HCT116 (cell line): ENCODE results near the gene MLYCD. TPM values are rescaled to one million over a fixed set of nuclear protein-coding genes. Genes with fewer than 3 reads are reported as not detected.

Experiments used
- ATAC-seq: fragments of 200-7000 bp; cut with Tn5 transposase; 2 replicates; pipeline ENCODE4 v1.9.1; 2020; ENCODE audit warnings: mild to moderate bottlenecking, moderate library complexity
- BruUV-seq: library from RNA; stranded (reverse); fragments of 400-500 nt; replicated peaks from 2 replicates; lab custom pipeline; 2021; lab: Mats Ljungman, UMichigan
- CTCF ChIA-PET: fragments of 300-600 bp; sonication (Branson Sonifier 250); formaldehyde crosslinking; loops from one replicate; lab custom pipeline; 2021; ENCODE audit warnings: antibody characterized with exemption; lab: Charles Lee
- POLR2A ChIA-PET: fragments of 300-600, 350-600 bp; sonication (Branson Sonifier 250); formaldehyde crosslinking; loops from one replicate; lab custom pipeline; 2021; ENCODE audit warnings: antibody characterized with exemption; lab: Charles Lee
- RAD21 ChIA-PET, 2 experiments: fragments of 300-600 bp; sonication (Branson Sonifier 250); formaldehyde crosslinking; loops; one replicate each; lab custom pipeline; 2023; ENCODE audit warnings: low total read pairs in 2 of 2; ENCODE audit not compliant: uncharacterized antibody in 2 of 2, unreplicated experiment in 2 of 2, low non-redundant PET in 1 of 2; lab: Charles Lee
- DNase-seq: peaks from one replicate; pipeline ENCODE4 v3.0.0-alpha.2; 2010; ENCODE audit warnings: low read depth, low spot score
- H2AFZ ChIP-seq: fragments of 200-600 bp; shearing (Covaris generic), sonication (generic); 2 replicates; pipeline ENCODE4 v1.6.1; 2017; ENCODE audit warnings: low read depth, mixed run types, mixed read lengths, antibody characterized with exemption, low read length; ENCODE audit not compliant: poor library complexity, severe bottlenecking
- H3K27ac ChIP-seq: 2 replicates; pipeline ENCODE4 v1.5.1; 2012; ENCODE audit warnings: low read depth, low read length
- H3K27me3 ChIP-seq: fragments of 200-600 bp; sonication (generic); 2 replicates; pipeline ENCODE4 v1.6.1; 2016; ENCODE audit warnings: mixed run types, low read length, mixed read lengths; ENCODE audit not compliant: insufficient read depth
- H3K36me3 ChIP-seq, 2 experiments: fragments of 200-500 bp in 1 of 2; fragments of 200-600 bp in 1 of 2; sonication (Bioruptor generic) in 1 of 2; sonication (generic) in 1 of 2; 2 replicates each; pipeline versions ENCODE4 v1.5.1 to v1.6.1; 2014 to 2016; ENCODE audit warnings: low read length in 2 of 2, inconsistent platforms in 1 of 2, mixed read lengths in 1 of 2, mixed run types in 1 of 2; ENCODE audit not compliant: insufficient read depth in 2 of 2, control insufficient read depth in 1 of 2
- H3K4me1 ChIP-seq, 2 experiments: fragments of 200-600 bp in 1 of 2; sonication (generic) in 1 of 2; 2 replicates each; pipeline versions ENCODE4 v1.5.1 to v1.6.1; 2012 to 2017; ENCODE audit warnings: low read length in 2 of 2, inconsistent platforms in 1 of 2, mild to moderate bottlenecking in 1 of 2, mixed read lengths in 1 of 2, mixed run types in 1 of 2, moderate library complexity in 1 of 2; ENCODE audit not compliant: insufficient read depth in 2 of 2, control insufficient read depth in 1 of 2
- H3K4me2 ChIP-seq: fragments of 200-600 bp; sonication (generic); 2 replicates; pipeline ENCODE4 v1.6.1; 2017; ENCODE audit warnings: mixed run types, low read length, mixed read lengths
- H3K4me3 ChIP-seq, 2 experiments: fragments of 200-600 bp in 1 of 2; sonication (generic) in 1 of 2; replicated peaks in 1 of 2; 2 replicates each; pipeline ENCODE4 v1.5.1; 2011 to 2016; ENCODE audit warnings: low read length in 2 of 2, control low read depth in 1 of 2, low read depth in 1 of 2, mild to moderate bottlenecking in 1 of 2, mixed read lengths in 1 of 2, mixed run types in 1 of 2
- H3K79me2 ChIP-seq: fragments of 200-600 bp; sonication (generic); 2 replicates; pipeline ENCODE4 v1.6.1; 2017; ENCODE audit warnings: mild to moderate bottlenecking, mixed run types, low read length, moderate library complexity, mixed read lengths; ENCODE audit not compliant: insufficient read depth
- H3K9ac ChIP-seq: fragments of 200-600 bp; sonication (generic); 2 replicates; pipeline ENCODE4 v1.6.1; 2016; ENCODE audit warnings: low read length, mixed read lengths
- H3K9me2 ChIP-seq: fragments of 200-600 bp; sonication (generic), shearing (Covaris generic); 2 replicates; pipeline ENCODE4 v1.6.1; 2017; ENCODE audit warnings: mixed run types, mild to moderate bottlenecking, moderate library complexity; ENCODE audit not compliant: insufficient read depth
- H3K9me3 ChIP-seq, 2 experiments: fragments of 200-500 bp in 1 of 2; fragments of 200-600 bp in 1 of 2; sonication (Bioruptor generic) in 1 of 2; sonication (generic) in 1 of 2; 2 replicates each; pipeline ENCODE4 v1.6.1; 2014 to 2017; ENCODE audit warnings: low read length in 2 of 2, mixed read lengths in 2 of 2, inconsistent platforms in 1 of 2, low read depth in 1 of 2, mild to moderate bottlenecking in 1 of 2, mixed run types in 1 of 2, moderate library complexity in 1 of 2; ENCODE audit not compliant: control insufficient read depth in 1 of 2, insufficient read depth in 1 of 2
- H4K20me1 ChIP-seq: fragments of 200-600 bp; sonication (generic), shearing (Covaris generic); 2 replicates; pipeline ENCODE4 v1.6.1; 2017; ENCODE audit warnings: mixed run types, mild to moderate bottlenecking, moderate library complexity; ENCODE audit not compliant: insufficient read depth
- CBX3 ChIP-seq: IDR thresholded peaks from 2 replicates; pipeline ENCODE4 v1.6.1; 2012; ENCODE audit warnings: low read depth
- CEBPB ChIP-seq: IDR thresholded peaks from 2 replicates; pipeline ENCODE4 v1.6.1; 2012; ENCODE audit warnings: low read depth
- EGR1 ChIP-seq: IDR thresholded peaks from 2 replicates; pipeline ENCODE4 v1.6.1; 2012; ENCODE audit warnings: low read depth
- ELF1 ChIP-seq: IDR thresholded peaks from 2 replicates; pipeline ENCODE4 v1.6.1; 2012; ENCODE audit warnings: low read depth, borderline replicate concordance
- EZH2 ChIP-seq: fragments of 200-600 bp; sonication (generic); IDR thresholded peaks from 2 replicates; pipeline ENCODE4 v1.6.1; 2017; ENCODE audit warnings: antibody characterized with exemption, mixed run types
- FOSL1 ChIP-seq: IDR thresholded peaks from 2 replicates; pipeline ENCODE4 v1.6.1; 2012; ENCODE audit warnings: low read depth
- JUND ChIP-seq: IDR thresholded peaks from 2 replicates; pipeline ENCODE4 v1.6.1; 2012
- RAD21 ChIP-seq: IDR thresholded peaks from 2 replicates; pipeline ENCODE4 v1.6.1; 2012; ENCODE audit warnings: low read depth, mild to moderate bottlenecking
- SIN3A ChIP-seq: IDR thresholded peaks from 2 replicates; pipeline ENCODE4 v1.6.1; 2012; ENCODE audit warnings: low read depth
- SP1 ChIP-seq: IDR thresholded peaks from 2 replicates; pipeline ENCODE4 v1.6.1; 2012; ENCODE audit warnings: low read depth
- SRF ChIP-seq: IDR thresholded peaks from 2 replicates; pipeline ENCODE4 v1.6.1; 2012; ENCODE audit warnings: low read depth
- ZBTB33 ChIP-seq: IDR thresholded peaks from 2 replicates; pipeline ENCODE4 v1.6.1; 2011; ENCODE audit warnings: mild to moderate bottlenecking, low read length, moderate library complexity; ENCODE audit not compliant: insufficient replicate concordance; ENCODE audit errors: extremely low read depth
- ZFX ChIP-seq: fragments of 450-650 bp; IDR thresholded peaks from 2 replicates; pipeline ENCODE4 v1.6.1; 2017
- intact Hi-C: fragments of 100-400 bp; cut with micrococcal nuclease; formaldehyde crosslinking; loops from 2 replicates; pipeline ENCODE4 v1.10.0; 2022
- total RNA-seq: library from RNA; stranded (reverse); gene quantifications from one replicate; pipeline ENCODE4 v1.2.1, GENCODE V29; 2021; ENCODE audit not compliant: unreplicated experiment
- TF ChIP-seq, protein P1 (sequence below): IDR thresholded peaks from 2 replicates; pipeline ENCODE4 v1.6.1; 2012
- TF ChIP-seq, protein P2 (sequence below): IDR thresholded peaks from 2 replicates; pipeline ENCODE4 v1.6.1; 2012; ENCODE audit warnings: low read depth
- TF ChIP-seq, protein P3 (sequence below): IDR thresholded peaks from 2 replicates; pipeline ENCODE4 v1.6.1; 2012
- TF ChIP-seq, protein P4 (sequence below), 3 experiments: fragments of 200-600 bp in 1 of 3; sonication (generic) in 1 of 3; IDR thresholded peaks in 2 of 3; conservative IDR thresholded peaks in 1 of 3; 2 replicates each; pipeline ENCODE4 v1.5.1; 2012 to 2017; ENCODE audit warnings: low read depth in 2 of 3, low read length in 2 of 3, antibody characterized with exemption in 1 of 3, borderline replicate concordance in 1 of 3, control low read depth in 1 of 3, mild to moderate bottlenecking in 1 of 3, mixed read lengths in 1 of 3, mixed run types in 1 of 3, moderate library complexity in 1 of 3; ENCODE audit not compliant: insufficient read depth in 1 of 3

Gene MLYCD
- total RNA-seq, 1 experiment from 2014 or later = 3.9 TPM

GRCh38 chr16:83945587-83945986 lies 46.7 kb downstream of the MLYCD start:
- intact Hi-C loops = no loop called here
- Histone ChIP-seq H3K4me2 (no peak overlapping the region), H3K4me3 (no peak overlapping the region), H4K20me1 (no peaks in the 10 kb centered on the region), H3K4me1 (no peaks in the 10 kb centered on the region), H3K27ac (no peak overlapping the region), H3K36me3 (no peaks in the 10 kb centered on the region), H3K9ac (no peak overlapping the region), H3K9me2 (no peaks in the 10 kb centered on the region), H3K9me3 (no peaks in the 10 kb centered on the region), H2AFZ (no peak overlapping the region)
- POLR2A ChIA-PET = no interaction called here
- ATAC-seq (no peak), DNase-seq (no peak)
- no TSS peak for BruUV-seq
- CTCF ChIA-PET = no interaction called here
- RAD21 ChIA-PET = no interaction called here
- no peak for TF ChIP-seq JUND
- no peak for TF ChIP-seq CBX3
- TF ChIP-seq, protein P1, sequence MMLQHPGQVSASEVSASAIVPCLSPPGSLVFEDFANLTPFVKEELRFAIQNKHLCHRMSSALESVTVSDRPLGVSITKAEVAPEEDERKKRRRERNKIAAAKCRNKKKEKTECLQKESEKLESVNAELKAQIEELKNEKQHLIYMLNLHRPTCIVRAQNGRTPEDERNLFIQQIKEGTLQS = no peak
- no peak for TF ChIP-seq FOSL1
- no peak for TF ChIP-seq EZH2
- TF ChIP-seq RAD21 = no peak
- no peak for TF ChIP-seq ZFX
- TF ChIP-seq, protein P2, sequence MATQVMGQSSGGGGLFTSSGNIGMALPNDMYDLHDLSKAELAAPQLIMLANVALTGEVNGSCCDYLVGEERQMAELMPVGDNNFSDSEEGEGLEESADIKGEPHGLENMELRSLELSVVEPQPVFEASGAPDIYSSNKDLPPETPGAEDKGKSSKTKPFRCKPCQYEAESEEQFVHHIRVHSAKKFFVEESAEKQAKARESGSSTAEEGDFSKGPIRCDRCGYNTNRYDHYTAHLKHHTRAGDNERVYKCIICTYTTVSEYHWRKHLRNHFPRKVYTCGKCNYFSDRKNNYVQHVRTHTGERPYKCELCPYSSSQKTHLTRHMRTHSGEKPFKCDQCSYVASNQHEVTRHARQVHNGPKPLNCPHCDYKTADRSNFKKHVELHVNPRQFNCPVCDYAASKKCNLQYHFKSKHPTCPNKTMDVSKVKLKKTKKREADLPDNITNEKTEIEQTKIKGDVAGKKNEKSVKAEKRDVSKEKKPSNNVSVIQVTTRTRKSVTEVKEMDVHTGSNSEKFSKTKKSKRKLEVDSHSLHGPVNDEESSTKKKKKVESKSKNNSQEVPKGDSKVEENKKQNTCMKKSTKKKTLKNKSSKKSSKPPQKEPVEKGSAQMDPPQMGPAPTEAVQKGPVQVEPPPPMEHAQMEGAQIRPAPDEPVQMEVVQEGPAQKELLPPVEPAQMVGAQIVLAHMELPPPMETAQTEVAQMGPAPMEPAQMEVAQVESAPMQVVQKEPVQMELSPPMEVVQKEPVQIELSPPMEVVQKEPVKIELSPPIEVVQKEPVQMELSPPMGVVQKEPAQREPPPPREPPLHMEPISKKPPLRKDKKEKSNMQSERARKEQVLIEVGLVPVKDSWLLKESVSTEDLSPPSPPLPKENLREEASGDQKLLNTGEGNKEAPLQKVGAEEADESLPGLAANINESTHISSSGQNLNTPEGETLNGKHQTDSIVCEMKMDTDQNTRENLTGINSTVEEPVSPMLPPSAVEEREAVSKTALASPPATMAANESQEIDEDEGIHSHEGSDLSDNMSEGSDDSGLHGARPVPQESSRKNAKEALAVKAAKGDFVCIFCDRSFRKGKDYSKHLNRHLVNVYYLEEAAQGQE = no peak
- TF ChIP-seq ELF1 = no peak
- TF ChIP-seq, protein P3, sequence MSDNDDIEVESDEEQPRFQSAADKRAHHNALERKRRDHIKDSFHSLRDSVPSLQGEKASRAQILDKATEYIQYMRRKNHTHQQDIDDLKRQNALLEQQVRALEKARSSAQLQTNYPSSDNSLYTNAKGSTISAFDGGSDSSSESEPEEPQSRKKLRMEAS = no peak
- no peak for TF ChIP-seq ZBTB33
- no peak for TF ChIP-seq SP1
- no peak for TF ChIP-seq SRF
- no peak for TF ChIP-seq EGR1
- TF ChIP-seq CEBPB = no peak
- TF ChIP-seq, protein P4, sequence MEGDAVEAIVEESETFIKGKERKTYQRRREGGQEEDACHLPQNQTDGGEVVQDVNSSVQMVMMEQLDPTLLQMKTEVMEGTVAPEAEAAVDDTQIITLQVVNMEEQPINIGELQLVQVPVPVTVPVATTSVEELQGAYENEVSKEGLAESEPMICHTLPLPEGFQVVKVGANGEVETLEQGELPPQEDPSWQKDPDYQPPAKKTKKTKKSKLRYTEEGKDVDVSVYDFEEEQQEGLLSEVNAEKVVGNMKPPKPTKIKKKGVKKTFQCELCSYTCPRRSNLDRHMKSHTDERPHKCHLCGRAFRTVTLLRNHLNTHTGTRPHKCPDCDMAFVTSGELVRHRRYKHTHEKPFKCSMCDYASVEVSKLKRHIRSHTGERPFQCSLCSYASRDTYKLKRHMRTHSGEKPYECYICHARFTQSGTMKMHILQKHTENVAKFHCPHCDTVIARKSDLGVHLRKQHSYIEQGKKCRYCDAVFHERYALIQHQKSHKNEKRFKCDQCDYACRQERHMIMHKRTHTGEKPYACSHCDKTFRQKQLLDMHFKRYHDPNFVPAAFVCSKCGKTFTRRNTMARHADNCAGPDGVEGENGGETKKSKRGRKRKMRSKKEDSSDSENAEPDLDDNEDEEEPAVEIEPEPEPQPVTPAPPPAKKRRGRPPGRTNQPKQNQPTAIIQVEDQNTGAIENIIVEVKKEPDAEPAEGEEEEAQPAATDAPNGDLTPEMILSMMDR (IDR thresholded peaks at IDR 0.05 in 2 of 3, conservative IDR thresholded peaks at IDR 0.05 in 1 of 3; ENCODE audit: borderline replicate concordance in 1 of 3, insufficient read depth in 1 of 3, low read depth in 2 of 3, low read length in 2 of 3) = no peak
- no peak for TF ChIP-seq SIN3A
- TF ChIP-seq, all 23 proteins: peak for 0
- H3K27me3 ChIP-seq = no peaks in the 10 kb centered on the region
- no peaks in the 10 kb centered on the region for H3K79me2 ChIP-seq
